Measurements from ENCODE around the gene ACACA.

ACACA gene

DNA sequence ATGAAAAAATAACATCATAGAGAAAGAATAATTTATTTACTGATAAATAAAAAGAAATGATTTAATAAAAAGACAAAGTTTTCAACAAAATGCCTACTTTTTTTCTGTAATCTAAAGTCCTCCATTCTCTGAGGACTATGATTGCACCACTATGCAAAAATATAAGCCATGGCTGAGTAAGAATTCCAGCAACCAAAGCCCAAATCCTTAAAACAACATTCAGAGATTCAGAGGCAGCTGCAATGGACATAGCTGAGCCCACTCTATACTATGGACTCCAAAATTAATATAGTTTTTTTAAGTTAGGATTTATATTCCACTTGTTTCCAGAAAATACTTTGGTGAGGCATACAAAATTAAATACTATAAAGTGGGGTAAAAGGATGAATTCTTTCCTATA is 200.3 kb downstream of the ACACA start:
- Histone ChIP-seq H3K4me3 (ENCODE audit: low read length, poor library complexity, severe bottlenecking) (no peak overlapping the region), H2AFZ (ENCODE audit: low read length) (no peak overlapping the region), H3K79me2 (ENCODE audit: insufficient read depth, low read length) (no peaks in the 10 kb centered on the region), H3K27me3 (ENCODE audit: insufficient read depth, low read length, poor library complexity, severe bottlenecking) (no peaks in the 10 kb centered on the region), H3K4me2 (ENCODE audit: low read depth, low read length, poor library complexity, severe bottlenecking) (no peak overlapping the region), H4K20me1 (ENCODE audit: insufficient read depth, low read length, poor library complexity, severe bottlenecking) (no peaks in the 10 kb centered on the region), H3K9me2 (replicated peaks; ENCODE audit: low read depth, low read length) (no peaks in the 10 kb centered on the region), H3K36me3 (ENCODE audit: insufficient read depth, low read length) (peaks cover 55% of the 10 kb centered on the region; the same call in 1 of the 2 replicates), H3K9ac (ENCODE audit: low read depth, low read length, poor library complexity, severe bottlenecking) (no peak overlapping the region), H3F3A (ENCODE audit: low read depth) (no peaks in the 10 kb centered on the region), H3K9me3 (ENCODE audit: insufficient read depth, low read depth, low read length) (no peaks in the 10 kb centered on the region), H3K4me1 (ENCODE audit: insufficient read depth, low read length, poor library complexity, severe bottlenecking) (peaks cover 15% of the 10 kb centered on the region)
- TF ChIP-seq EZH2phosphoT487 (IDR thresholded peaks at IDR 0.05; ENCODE audit: borderline replicate concordance), result no peak
- TF ChIP-seq, protein P1, sequence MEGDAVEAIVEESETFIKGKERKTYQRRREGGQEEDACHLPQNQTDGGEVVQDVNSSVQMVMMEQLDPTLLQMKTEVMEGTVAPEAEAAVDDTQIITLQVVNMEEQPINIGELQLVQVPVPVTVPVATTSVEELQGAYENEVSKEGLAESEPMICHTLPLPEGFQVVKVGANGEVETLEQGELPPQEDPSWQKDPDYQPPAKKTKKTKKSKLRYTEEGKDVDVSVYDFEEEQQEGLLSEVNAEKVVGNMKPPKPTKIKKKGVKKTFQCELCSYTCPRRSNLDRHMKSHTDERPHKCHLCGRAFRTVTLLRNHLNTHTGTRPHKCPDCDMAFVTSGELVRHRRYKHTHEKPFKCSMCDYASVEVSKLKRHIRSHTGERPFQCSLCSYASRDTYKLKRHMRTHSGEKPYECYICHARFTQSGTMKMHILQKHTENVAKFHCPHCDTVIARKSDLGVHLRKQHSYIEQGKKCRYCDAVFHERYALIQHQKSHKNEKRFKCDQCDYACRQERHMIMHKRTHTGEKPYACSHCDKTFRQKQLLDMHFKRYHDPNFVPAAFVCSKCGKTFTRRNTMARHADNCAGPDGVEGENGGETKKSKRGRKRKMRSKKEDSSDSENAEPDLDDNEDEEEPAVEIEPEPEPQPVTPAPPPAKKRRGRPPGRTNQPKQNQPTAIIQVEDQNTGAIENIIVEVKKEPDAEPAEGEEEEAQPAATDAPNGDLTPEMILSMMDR (conservative IDR thresholded peaks at IDR 0.05; ENCODE audit: low read length), result no peak

DNA sequence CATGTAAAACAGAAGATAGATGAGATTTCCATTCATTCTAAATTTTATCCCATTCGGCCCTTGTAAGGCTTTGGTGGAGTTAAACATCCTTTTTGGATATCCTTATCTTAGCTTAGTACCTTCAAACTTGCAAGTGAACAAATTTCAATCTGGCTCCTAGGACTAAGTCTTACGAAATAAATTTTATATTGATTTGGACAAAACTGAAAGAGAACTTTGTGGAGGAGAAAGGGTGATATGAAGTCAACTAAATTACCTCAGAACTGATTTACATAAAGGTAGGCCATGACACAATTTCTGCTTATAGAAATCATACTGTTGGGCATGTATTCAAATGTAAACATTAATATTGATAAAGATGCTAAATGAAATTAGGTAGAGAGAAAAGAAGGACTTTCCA is 206.1 kb downstream of the ACACA start:
- no peak overlapping the region for H3K4me2 ChIP-seq (ENCODE audit: low read depth, low read length, poor library complexity, severe bottlenecking)
- no peaks in the 10 kb centered on the region for H3K79me2 ChIP-seq (ENCODE audit: insufficient read depth, low read length)
- H3K4me1 ChIP-seq (ENCODE audit: insufficient read depth, low read length, poor library complexity, severe bottlenecking), result no peaks in the 10 kb centered on the region
- H3F3A ChIP-seq (ENCODE audit: low read depth), result no peaks in the 10 kb centered on the region
- H3K9me3 ChIP-seq (ENCODE audit: insufficient read depth, low read depth, low read length), result no peaks in the 10 kb centered on the region
- no peaks in the 10 kb centered on the region for H3K27me3 ChIP-seq (ENCODE audit: insufficient read depth, low read length, poor library complexity, severe bottlenecking)
- H3K9me2 ChIP-seq (replicated peaks; ENCODE audit: low read depth, low read length), result no peaks in the 10 kb centered on the region
- H3K9ac ChIP-seq (ENCODE audit: low read depth, low read length, poor library complexity, severe bottlenecking), result no peak overlapping the region
- H3K36me3 ChIP-seq (ENCODE audit: insufficient read depth, low read length), result peaks cover 53% of the 10 kb centered on the region; the same call in 1 of the 2 replicates
- H3K4me3 ChIP-seq (ENCODE audit: low read length, poor library complexity, severe bottlenecking), result no peak overlapping the region
- TF ChIP-seq EZH2phosphoT487 (IDR thresholded peaks at IDR 0.05; ENCODE audit: borderline replicate concordance), result no peak
- TF ChIP-seq, protein P1 (conservative IDR thresholded peaks at IDR 0.05; ENCODE audit: low read length), result no peak
- H4K20me1 ChIP-seq (ENCODE audit: insufficient read depth, low read length, poor library complexity, severe bottlenecking), result no peaks in the 10 kb centered on the region
- H2AFZ ChIP-seq (ENCODE audit: low read length), result no peak overlapping the region

DNA sequence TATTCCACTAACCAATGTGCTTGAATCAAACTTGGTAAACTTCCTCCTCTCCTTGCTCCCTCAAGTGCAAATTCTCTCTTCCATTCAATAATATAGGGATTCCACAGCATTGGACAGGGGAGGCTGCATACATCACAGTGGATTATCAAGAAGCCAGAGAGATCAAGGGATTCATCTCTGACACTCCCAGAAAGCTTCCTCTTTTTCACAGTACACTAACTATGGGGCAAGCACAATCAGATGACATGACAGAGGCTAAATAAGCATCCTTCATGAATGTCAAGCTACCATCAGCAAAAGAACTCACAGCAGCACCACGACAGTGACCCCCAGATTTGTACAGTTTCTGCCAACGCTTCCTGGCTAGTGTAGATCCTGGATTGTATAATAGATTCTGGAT is 209.3 kb downstream of the ACACA start:
- Histone ChIP-seq H3K4me3 (ENCODE audit: low read length, poor library complexity, severe bottlenecking) (no peak overlapping the region), H3K36me3 (ENCODE audit: insufficient read depth, low read length) (peaks cover 42% of the 10 kb centered on the region; the same call in 1 of the 2 replicates), H3K27me3 (ENCODE audit: insufficient read depth, low read length, poor library complexity, severe bottlenecking) (no peaks in the 10 kb centered on the region), H4K20me1 (ENCODE audit: insufficient read depth, low read length, poor library complexity, severe bottlenecking) (no peaks in the 10 kb centered on the region), H3K79me2 (ENCODE audit: insufficient read depth, low read length) (no peaks in the 10 kb centered on the region), H3K9me2 (replicated peaks; ENCODE audit: low read depth, low read length) (no peaks in the 10 kb centered on the region), H3K4me1 (ENCODE audit: insufficient read depth, low read length, poor library complexity, severe bottlenecking) (no peaks in the 10 kb centered on the region), H2AFZ (ENCODE audit: low read length) (no peak overlapping the region), H3K9ac (ENCODE audit: low read depth, low read length, poor library complexity, severe bottlenecking) (no peak overlapping the region), H3K4me2 (ENCODE audit: low read depth, low read length, poor library complexity, severe bottlenecking) (no peak overlapping the region), H3K9me3 (ENCODE audit: insufficient read depth, low read depth, low read length) (no peaks in the 10 kb centered on the region), H3F3A (ENCODE audit: low read depth) (no peaks in the 10 kb centered on the region)
- TF ChIP-seq, protein P1 (conservative IDR thresholded peaks at IDR 0.05; ENCODE audit: low read length), result no peak
- TF ChIP-seq EZH2phosphoT487 (IDR thresholded peaks at IDR 0.05; ENCODE audit: borderline replicate concordance), result no peak

Measured in Loucy (cell line).